ENCODE results near the gene TLK1. TPM values are rescaled to one million over a fixed set of nuclear protein-coding genes. Genes with fewer than 3 reads are reported as not detected.

The TLK1 gene
- total RNA-seq, 1 donor from 2014 or later, result 106 TPM

DNA sequence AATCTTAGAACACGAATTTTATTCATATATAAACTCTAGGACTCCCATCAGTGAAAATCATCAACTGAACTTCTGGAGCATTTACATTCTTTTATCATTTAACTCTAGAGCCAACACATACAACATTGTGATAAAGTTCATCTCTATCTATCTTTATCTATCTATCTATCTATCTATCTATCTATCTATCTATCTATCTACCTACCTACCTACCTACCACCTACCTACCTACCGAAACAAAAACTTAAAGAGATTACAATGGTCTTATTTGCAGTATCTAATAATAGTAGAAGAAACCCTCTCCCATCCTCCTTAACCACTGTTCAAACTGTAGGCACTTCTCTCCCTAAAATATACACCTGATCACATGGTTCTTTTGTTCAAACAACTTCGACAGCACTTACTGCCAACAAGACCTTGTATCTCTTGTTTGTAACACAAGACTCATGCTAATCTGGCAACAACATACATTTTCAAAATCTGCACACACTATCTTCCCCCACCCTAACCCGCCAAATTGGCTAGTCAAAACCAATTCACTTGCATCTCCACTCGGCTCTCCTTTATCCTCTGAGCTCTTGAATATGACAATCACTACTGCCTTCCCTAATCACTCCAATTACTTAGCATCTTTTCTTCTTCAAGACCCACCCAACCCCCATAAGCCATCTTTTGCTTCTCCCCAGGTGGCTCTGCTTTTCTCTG, 162.6 kb downstream of the TLK1 start:
- no peak overlapping the region for H3K4me3 Mint-ChIP-seq
- H3K27ac Mint-ChIP-seq, result no peak overlapping the region
- H3K27me3 Mint-ChIP-seq (ENCODE audit: insufficient read depth), result no peaks in the 10 kb centered on the region
- H3K9me3 Mint-ChIP-seq, result no peaks in the 10 kb centered on the region
- no peaks in the 10 kb centered on the region for H3K4me1 Mint-ChIP-seq (ENCODE audit: low read depth)
- peaks cover 27% of the 10 kb centered on the region for H3K36me3 Mint-ChIP-seq (ENCODE audit: low read depth)
- intact Hi-C loops (cut with micrococcal nuclease), result no loop called here
- DNase-seq (ENCODE audit: low spot score), result no peak

DNA sequence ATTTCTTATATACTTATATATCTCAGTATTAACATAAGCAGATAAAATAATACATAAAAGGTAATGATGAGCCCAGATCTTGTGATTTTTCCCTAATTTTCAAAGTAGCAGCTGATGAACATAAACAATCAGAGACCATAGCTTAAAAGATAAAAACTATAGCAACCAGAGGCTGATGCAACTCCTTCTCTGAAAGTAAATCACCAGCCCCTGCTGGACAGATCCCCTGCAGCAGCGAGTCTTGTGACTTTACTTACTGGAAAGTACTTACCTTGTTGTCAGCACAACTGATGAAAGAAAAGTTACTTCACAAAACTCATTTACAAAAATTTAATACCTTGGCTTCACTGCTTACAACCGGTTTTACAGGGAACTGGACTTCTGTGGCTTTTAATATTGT, 164.4 kb downstream of the TLK1 start:
- H3K27me3 Mint-ChIP-seq (ENCODE audit: insufficient read depth), result no peaks in the 10 kb centered on the region
- no peak overlapping the region for H3K27ac Mint-ChIP-seq
- no peaks in the 10 kb centered on the region for H3K4me1 Mint-ChIP-seq (ENCODE audit: low read depth)
- no peak for DNase-seq (ENCODE audit: low spot score)
- H3K9me3 Mint-ChIP-seq, result no peaks in the 10 kb centered on the region
- intact Hi-C loops (cut with micrococcal nuclease), result no loop called here
- no peak overlapping the region for H3K4me3 Mint-ChIP-seq
- peaks cover 36% of the 10 kb centered on the region for H3K36me3 Mint-ChIP-seq (ENCODE audit: low read depth)

DNA sequence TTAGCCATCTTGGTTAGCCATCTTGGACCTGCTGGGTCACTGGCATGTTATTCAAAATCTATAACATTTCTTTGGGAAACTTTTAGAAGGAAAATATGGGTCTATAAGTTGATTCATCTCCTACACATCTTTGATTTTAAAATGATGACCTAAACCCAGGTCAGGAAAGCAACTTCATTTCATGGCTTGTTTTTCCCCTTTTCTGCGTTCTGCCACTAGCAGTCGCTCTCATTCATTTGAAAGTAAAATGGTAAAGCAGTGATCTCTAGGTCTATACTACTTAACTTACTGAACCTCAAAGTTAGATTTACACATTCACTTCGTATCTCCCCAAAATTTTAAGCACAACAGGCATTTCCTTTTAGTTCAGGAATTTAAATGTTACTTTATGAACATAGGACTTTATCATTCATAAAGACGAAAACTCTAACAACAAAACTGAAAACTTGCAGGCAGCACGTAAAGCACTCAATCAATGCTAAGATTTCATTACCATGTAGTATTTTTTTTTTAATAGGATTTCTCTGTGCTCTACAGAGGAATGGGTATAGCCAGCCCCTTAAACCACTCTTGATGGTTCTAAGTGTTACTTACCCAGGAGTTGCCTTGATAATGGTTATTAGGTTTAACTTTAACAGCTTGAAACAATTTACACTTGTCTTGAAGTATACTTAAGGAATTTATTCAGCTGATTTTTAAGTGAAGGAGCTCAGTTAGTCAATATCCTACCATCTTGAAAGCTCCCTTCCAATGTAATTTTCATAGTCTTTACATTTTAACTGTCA, 169.1 kb downstream of the TLK1 start:
- Mint-ChIP-seq H3K4me1 (ENCODE audit: low read depth) (no peaks in the 10 kb centered on the region), H3K27me3 (ENCODE audit: insufficient read depth) (no peaks in the 10 kb centered on the region), H3K36me3 (ENCODE audit: low read depth) (peaks cover 33% of the 10 kb centered on the region), H3K9me3 (no peaks in the 10 kb centered on the region), H3K27ac (no peak overlapping the region), H3K4me3 (no peak overlapping the region)
- intact Hi-C loops (cut with micrococcal nuclease), result no loop called here
- DNase-seq (ENCODE audit: low spot score), result no peak

DNA sequence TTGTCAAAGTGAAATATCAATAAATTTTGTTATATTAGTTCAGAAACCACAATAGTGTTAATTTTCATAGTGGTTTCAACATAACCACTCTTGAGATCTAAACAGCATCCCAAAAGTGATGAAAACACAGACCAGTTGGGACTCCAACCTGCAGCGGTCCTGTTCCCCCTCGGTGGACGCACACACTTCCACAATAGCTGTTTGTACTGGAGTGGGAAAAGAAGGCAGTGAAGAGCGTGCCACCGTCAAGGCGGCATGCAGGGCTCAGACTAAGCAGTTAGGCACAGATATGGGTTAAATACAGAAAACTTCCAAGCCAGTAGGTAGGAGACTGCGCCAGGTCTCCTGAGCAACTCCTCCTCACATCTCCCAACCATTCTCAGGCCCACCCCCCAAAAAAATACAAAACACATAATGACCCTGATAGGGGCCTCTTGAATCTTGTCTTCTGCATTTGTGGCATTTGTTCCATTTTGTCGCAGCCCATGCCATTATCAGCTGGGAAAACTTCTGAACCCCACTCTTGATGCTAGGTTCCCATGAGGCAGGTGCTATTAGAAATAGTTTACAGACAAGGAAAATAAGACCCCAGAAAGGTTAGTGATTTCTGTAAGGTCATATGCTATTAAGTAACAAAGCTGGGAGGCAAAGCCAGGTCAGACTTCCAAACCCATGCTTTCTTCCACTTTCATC, 174.0 kb downstream of the TLK1 start:
- intact Hi-C loops (cut with micrococcal nuclease), result no loop called here
- H3K27me3 Mint-ChIP-seq (ENCODE audit: insufficient read depth), result no peaks in the 10 kb centered on the region
- H3K36me3 Mint-ChIP-seq (ENCODE audit: low read depth), result peaks cover 17% of the 10 kb centered on the region
- H3K27ac Mint-ChIP-seq, result peak overlapping the region; percentile 15
- H3K4me3 Mint-ChIP-seq, result no peak overlapping the region
- H3K4me1 Mint-ChIP-seq (ENCODE audit: low read depth), result no peaks in the 10 kb centered on the region
- no peak for DNase-seq (ENCODE audit: low spot score)
- H3K9me3 Mint-ChIP-seq, result no peaks in the 10 kb centered on the region

DNA sequence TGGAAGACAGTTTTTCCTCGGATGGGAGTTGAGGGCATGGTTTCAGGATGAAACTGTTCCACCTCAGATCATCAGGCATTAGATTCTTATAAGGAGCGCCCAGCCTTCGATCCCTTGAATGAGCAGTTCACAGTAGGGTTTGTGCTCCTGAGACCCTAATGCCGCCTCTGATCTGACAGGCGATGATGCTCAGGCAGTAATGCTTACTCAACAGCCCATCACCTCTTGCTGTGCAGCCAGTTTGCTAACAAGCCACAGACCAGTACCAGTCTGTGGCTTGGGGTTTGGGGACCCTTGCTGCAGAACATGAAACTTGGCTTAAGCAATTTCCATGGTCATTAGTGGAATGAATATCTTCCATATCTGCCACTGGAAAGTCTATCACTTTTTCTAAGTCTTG, 175.3 kb downstream of the TLK1 start:
- H3K27me3 Mint-ChIP-seq (ENCODE audit: insufficient read depth), result no peaks in the 10 kb centered on the region
- no peak overlapping the region for H3K27ac Mint-ChIP-seq
- H3K36me3 Mint-ChIP-seq (ENCODE audit: low read depth), result peaks cover 10% of the 10 kb centered on the region
- no peaks in the 10 kb centered on the region for H3K9me3 Mint-ChIP-seq
- no peak for DNase-seq (ENCODE audit: low spot score)
- no peaks in the 10 kb centered on the region for H3K4me1 Mint-ChIP-seq (ENCODE audit: low read depth)
- H3K4me3 Mint-ChIP-seq, result no peak overlapping the region
- intact Hi-C loops (cut with micrococcal nuclease), result no loop called here

DNA sequence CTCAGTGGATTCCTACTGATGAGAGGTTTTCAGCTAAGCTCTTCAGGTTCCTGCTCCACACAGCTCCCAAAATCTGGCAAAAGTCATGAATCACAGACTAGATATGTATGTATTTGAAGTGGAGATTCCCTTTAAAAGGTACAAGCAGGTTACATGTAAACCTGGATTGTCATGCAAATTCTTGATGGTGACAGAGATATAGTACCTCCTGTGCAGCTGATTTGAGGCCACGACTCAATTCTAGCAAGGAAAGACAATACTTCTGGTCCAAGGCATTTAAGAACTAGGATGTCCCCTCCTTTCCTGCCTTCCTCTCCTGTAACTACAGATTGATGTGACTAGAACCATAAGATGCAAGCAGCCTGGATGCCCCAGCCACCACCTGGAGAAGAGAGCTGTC, 176.6 kb downstream of the TLK1 start:
- no peaks in the 10 kb centered on the region for H3K27me3 Mint-ChIP-seq (ENCODE audit: insufficient read depth)
- intact Hi-C loops (cut with micrococcal nuclease), result no loop called here

DNA sequence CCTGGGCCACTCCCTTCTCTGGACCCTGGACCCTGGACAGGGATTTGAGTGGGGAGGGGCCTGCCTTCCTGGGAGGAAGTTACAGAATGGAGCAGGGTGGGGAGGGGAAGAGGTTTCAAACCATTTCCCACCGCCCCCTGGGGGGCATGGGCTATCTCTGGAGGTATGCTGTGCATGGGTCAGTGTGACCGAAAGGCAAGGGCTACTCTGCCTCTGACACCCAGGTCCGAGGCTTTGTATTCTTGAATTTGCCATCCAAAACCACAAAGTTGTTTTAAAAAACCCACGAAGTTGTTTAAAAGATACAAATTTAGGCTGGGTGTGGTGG, 184.8 kb downstream of the TLK1 start:
- intact Hi-C loops (cut with micrococcal nuclease), result no loop called here

More for the DNA sequence above, 176.6 kb downstream of the TLK1 start:
- no peak for DNase-seq (ENCODE audit: low spot score)
- no peaks in the 10 kb centered on the region for H3K4me1 Mint-ChIP-seq (ENCODE audit: low read depth)
- H3K9me3 Mint-ChIP-seq, result no peaks in the 10 kb centered on the region
- H3K27ac Mint-ChIP-seq, result no peak overlapping the region
- H3K4me3 Mint-ChIP-seq, result no peak overlapping the region
- peaks cover 10% of the 10 kb centered on the region for H3K36me3 Mint-ChIP-seq (ENCODE audit: low read depth)

DNA sequence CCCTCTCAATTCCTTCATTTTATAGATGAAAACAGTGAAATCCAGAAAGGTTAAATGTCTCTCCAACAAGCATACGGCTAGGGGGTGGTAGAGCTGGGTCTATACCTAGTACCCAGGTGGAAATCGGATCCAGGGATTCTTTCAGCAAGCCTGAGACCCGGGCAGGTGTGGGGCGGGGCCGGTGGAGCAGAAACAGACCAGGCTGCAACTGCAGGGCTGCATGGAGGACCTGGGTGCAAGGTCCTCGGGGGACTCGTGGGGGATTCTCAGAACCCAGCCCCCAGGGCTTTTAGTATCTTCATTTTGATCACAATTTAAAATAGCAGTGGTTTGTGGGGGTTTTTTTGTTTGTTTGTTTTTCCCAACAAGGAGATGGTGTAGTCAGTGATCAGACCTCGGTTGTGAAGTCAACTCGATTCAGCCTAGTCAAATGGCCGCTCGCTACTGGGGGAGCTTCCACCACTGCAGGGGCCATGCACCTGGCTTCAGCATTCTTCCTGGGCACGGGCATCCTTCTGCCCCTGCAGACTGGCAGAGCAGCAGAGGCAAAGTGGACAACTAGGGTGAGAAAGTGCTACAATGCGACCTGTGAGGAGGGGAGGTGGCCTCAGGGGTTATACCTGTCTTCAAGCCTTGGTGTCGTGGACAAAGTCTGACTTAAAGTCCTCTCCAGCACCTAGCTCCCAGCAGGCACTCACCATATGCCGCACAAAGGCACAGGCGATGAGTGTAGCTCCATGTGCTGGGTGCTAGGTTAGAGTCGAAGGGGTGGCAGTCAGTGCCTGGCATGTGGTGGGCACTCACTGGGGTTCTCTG, 185.4 kb downstream of the TLK1 start:
- DNase-seq (ENCODE audit: low spot score), result no peak
- H3K4me1 Mint-ChIP-seq (ENCODE audit: low read depth), result peaks cover 16% of the 10 kb centered on the region
- H3K4me3 Mint-ChIP-seq, result no peak overlapping the region
- no peaks in the 10 kb centered on the region for H3K27me3 Mint-ChIP-seq (ENCODE audit: insufficient read depth)
- peaks cover 2% of the 10 kb centered on the region for H3K36me3 Mint-ChIP-seq (ENCODE audit: low read depth)
- intact Hi-C loops (cut with micrococcal nuclease), result no loop called here
- H3K27ac Mint-ChIP-seq, result peak overlapping the region; percentile 9
- H3K9me3 Mint-ChIP-seq, result no peaks in the 10 kb centered on the region

More for the DNA sequence above, 184.8 kb downstream of the TLK1 start:
- Mint-ChIP-seq H3K27ac (no peak overlapping the region), H3K4me1 (ENCODE audit: low read depth) (peaks cover 16% of the 10 kb centered on the region), H3K36me3 (ENCODE audit: low read depth) (peaks cover 2% of the 10 kb centered on the region), H3K27me3 (ENCODE audit: insufficient read depth) (no peaks in the 10 kb centered on the region), H3K4me3 (no peak overlapping the region), H3K9me3 (no peaks in the 10 kb centered on the region)
- no peak for DNase-seq (ENCODE audit: low spot score)

DNA sequence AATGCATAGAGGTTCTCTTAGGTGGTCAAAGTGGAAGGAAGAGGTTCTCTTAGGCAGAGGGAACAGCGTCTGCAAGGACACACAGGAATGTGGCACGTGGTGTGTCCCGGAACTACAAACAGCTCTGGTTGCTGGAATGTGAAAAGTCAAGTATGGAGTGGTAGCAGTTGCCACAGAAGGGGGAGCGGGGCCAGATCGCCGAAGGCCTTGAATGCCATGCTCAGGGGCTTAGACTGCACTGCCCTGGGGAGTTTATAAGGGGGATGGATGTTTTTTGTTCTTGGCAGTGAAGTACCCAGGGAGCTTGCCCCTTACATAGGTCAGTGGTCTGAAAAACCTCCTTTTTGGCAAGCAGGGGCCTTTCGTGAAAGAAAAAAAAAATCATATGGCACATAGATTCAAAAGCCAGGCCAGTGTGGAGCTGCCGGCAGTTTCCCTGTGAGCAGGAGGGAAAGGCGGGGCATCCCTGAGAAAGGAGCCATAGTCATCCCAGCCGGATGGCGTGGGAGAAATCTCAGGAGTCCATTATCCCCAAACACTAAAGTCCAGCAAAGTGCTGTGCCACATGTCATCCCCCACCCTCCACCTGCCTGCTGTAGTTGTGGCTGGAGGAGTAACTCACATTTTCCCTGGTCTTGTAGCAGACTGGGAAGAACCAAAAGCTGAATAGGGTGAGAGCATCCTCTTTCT, 186.2 kb downstream of the TLK1 start:
- Mint-ChIP-seq H3K4me3 (peak overlapping the region; percentile 66), H3K27me3 (ENCODE audit: insufficient read depth) (no peaks in the 10 kb centered on the region), H3K9me3 (no peaks in the 10 kb centered on the region), H3K27ac (peak overlapping the region; percentile 9), H3K36me3 (ENCODE audit: low read depth) (peaks cover 2% of the 10 kb centered on the region), H3K4me1 (ENCODE audit: low read depth) (peaks cover 16% of the 10 kb centered on the region)
- no peak for DNase-seq (ENCODE audit: low spot score)
- intact Hi-C loops (cut with micrococcal nuclease), result loop anchor here (5.0 kb wide), 1 partner anchor 713 kb away; the partner anchor contains the start of gene DYNC1I2

DNA sequence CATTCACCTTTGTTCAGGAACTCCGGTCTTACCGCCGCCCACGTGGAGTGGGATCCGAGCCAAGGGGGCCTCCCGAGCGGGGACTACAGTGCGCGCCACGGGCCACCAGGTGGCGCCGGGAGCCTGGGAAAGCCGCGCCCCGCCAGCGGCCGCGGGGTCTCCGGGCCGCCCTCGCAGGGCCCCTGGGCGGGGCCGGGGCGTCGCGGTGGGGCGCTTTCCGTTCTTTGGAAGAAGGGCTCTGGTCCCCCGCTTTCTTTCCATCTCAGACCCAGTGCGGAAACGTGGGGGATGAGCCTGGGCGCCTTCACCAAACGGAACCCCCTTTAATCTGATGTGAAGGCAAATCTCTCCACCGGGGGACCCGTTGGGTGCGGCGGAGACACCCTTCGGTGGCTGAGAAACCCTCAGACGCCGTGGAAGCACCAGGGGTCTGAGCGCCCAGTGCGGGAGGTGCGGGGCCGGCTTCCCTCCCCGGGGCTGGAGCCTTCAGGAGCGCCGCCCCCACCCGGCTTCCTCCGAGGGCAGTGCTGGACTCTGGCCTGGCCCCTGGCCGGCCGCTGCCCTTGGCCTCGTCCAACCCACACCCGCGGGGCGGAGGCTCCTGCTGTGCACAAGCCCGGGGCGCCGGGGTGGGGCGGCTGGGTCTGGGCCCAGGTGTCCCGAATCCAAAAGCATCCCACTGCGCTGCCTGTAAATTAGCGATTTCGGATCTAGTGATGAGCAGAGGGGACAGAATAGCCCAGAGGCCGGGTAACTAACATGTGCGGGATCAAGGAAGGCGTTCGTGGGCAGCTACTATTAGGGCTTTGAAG, 187.0 kb downstream of the TLK1 start:
- Mint-ChIP-seq H3K27me3 (ENCODE audit: insufficient read depth) (no peaks in the 10 kb centered on the region), H3K4me1 (ENCODE audit: low read depth) (peaks cover 16% of the 10 kb centered on the region), H3K4me3 (peak overlapping the region; percentile 73), H3K27ac (no peak overlapping the region), H3K9me3 (no peaks in the 10 kb centered on the region), H3K36me3 (ENCODE audit: low read depth) (peaks cover 2% of the 10 kb centered on the region)
- intact Hi-C loops (cut with micrococcal nuclease), result loop anchor here (1.0 to 5.0 kb wide), 9 partner anchors 45 to 714 kb away; partner anchors contain the start of genes DCAF17 and DYNC1I2
- peak; percentile 77 for DNase-seq (ENCODE audit: low spot score)

DNA sequence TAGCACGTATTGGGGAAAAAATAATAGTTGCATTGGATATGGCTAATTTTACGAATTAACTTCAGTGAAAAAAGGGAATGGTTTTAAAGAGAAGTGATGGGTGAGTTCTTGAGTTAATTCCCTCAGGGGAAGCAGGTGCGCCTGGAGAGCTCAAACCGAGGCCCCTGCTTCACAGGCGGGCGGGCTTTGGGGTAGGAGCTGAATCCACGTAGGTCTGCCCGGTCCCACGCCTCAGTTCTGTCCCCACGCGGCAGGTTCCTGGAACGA, 187.5 kb downstream of the TLK1 start:
- no peaks in the 10 kb centered on the region for H3K9me3 Mint-ChIP-seq
- no peaks in the 10 kb centered on the region for H3K27me3 Mint-ChIP-seq (ENCODE audit: insufficient read depth)
- peaks cover 16% of the 10 kb centered on the region for H3K4me1 Mint-ChIP-seq (ENCODE audit: low read depth)
- H3K36me3 Mint-ChIP-seq (ENCODE audit: low read depth), result peaks cover 6% of the 10 kb centered on the region
- intact Hi-C loops (cut with micrococcal nuclease), result loop anchor here (1.0 to 5.0 kb wide), 9 partner anchors 45 to 714 kb away; partner anchors contain the start of genes DCAF17 and DYNC1I2
- no peak for DNase-seq (ENCODE audit: low spot score)
- no peak overlapping the region for H3K27ac Mint-ChIP-seq
- H3K4me3 Mint-ChIP-seq, result peak overlapping the region; percentile 68

All from activated T-helper 1 cell treated with anti-CD3 and anti-CD28 coated beads, Interleukin-12 subunit alpha, Interleukin-12 subunit beta, Interleukin-2, Interleukin-4 antibody, amounts not matched to agents 30 ng/mL and 10 ng/mL and 1 ng/mL, durations not matched to agents 14 hours and 24 hours and 36 hours (primary cell).